Stimulated activated CD4-positive, alpha-beta T cell treated with anti-CD3 and anti-CD28 coated beads, Interleukin-2, amount 100 ng/mL, for 4 hours (primary cell): ENCODE results near the gene TOP2A.
A peak's percentile ranks its signal among the peaks of the same experiment; 100 is the strongest.

ENCODE experiments used
- DNase-seq: peaks from one replicate; pipeline ENCODE4 v3.0.0-alpha.2; 2020; ENCODE audit warnings: low read depth

The TOP2A gene

GRCh38 chr17:40345994-40346764, 71.5 kb downstream of the TOP2A start:
- DNase-seq, result no peak

GRCh38 chr17:40345161-40345993, 72.3 kb downstream of the TOP2A start:
- DNase-seq, result no peak

- DNase-seq, result no peak
Measured at GRCh38 chr17:40344421-40345160, 73.1 kb downstream of the TOP2A start.

GRCh38 chr17:40343219-40344119, 74.2 kb downstream of the TOP2A start:
- no peak for DNase-seq

GRCh38 chr17:40342504-40343218, 75.0 kb downstream of the TOP2A start:
- no peak for DNase-seq

- no peak for DNase-seq
Measured at GRCh38 chr17:40341808-40342503, 75.7 kb downstream of the TOP2A start.

GRCh38 chr17:40340880-40341807, 76.6 kb downstream of the TOP2A start:
- DNase-seq, result peak; percentile 73

GRCh38 chr17:40340327-40340726, 77.4 kb downstream of the TOP2A start:
- DNase-seq, result no peak

GRCh38 chr17:40338941-40339649, 78.6 kb downstream of the TOP2A start:
- DNase-seq, result no peak
